GM23248 (cell line): Measurements from ENCODE around the gene PDCD10.

Experiments
- EZH2 ChIP-seq: fragments of 200-600 bp; sonication (generic); IDR thresholded peaks from 2 replicates; pipeline ENCODE4 v1.6.1; 2018; ENCODE audit warnings: antibody characterized with exemption, mild to moderate bottlenecking; ENCODE audit not compliant: insufficient read depth, poor library complexity, severe bottlenecking
- EZH2phosphoT487 ChIP-seq: fragments of 200-600 bp; sonication (generic); IDR thresholded peaks from 2 replicates; pipeline ENCODE4 v1.6.1; 2018; ENCODE audit warnings: antibody characterized with exemption, moderate library complexity, mild to moderate bottlenecking, low read depth; ENCODE audit not compliant: insufficient read depth

DNA sequence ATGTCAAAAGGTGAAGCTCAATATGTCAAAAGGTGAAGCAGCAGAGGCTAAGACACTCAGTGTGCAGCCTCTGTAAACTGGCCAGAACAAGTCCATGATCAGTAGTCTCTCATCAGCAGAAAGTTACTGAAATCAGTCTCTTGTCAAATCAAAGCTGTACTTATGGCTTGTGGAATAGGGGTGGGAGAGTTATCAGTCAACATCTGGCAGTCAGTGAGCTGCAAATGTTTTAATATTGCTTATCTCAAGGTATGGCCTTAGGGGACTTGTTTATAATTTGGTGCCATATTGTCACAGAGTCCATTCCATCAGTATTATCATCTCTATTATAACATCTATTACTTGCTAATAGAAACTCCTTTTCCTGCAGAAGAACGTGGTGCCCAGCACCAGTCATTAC, 66.0 kb downstream of the PDCD10 start:
- TF ChIP-seq EZH2 (no peak), EZH2phosphoT487 (no peak)
